AG04450 (cell line): ENCODE results near the gene RAPGEF5. TPM values are rescaled to one million over a fixed set of nuclear protein-coding genes. Genes with fewer than 3 reads are reported as not detected.

Source experiments
- CTCF ChIA-PET: fragments of 300-600, 350-600 bp; formaldehyde crosslinking; extraction: SDS; loops from one replicate; lab custom pipeline; 2022; ENCODE audit warnings: antibody characterized with exemption, inconsistent platforms; lab: Charles Lee
- POLR2A ChIA-PET: fragments of 350-600 bp; formaldehyde crosslinking; extraction: SDS; loops from one replicate; lab custom pipeline; 2021; ENCODE audit warnings: antibody characterized with exemption, inconsistent platforms; lab: Yijun Ruan, JAX
- DNase-seq: peaks from one replicate; pipeline ENCODE4 v3.0.0-alpha.2; 2011; ENCODE audit warnings: low read depth, low spot score
- H3K27ac ChIP-seq: one replicate; pipeline ENCODE4 v1.5.1; 2012; ENCODE audit warnings: low read depth, low read length, control low read depth
- H3K27me3 ChIP-seq: one replicate; pipeline ENCODE4 v1.6.0; 2012; ENCODE audit warnings: low read length; ENCODE audit not compliant: control insufficient read depth, insufficient read depth
- H3K4me3 ChIP-seq: 2 replicates; pipeline ENCODE4 v1.5.1; 2011; ENCODE audit warnings: mild to moderate bottlenecking, low read depth, low read length, control low read depth
- H3K9me3 ChIP-seq: 2 replicates; pipeline ENCODE4 v1.5.1; 2012; ENCODE audit warnings: low read length; ENCODE audit not compliant: control insufficient read depth, insufficient read depth
- CTCF ChIP-seq: IDR thresholded peaks from 2 replicates; pipeline ENCODE4 v1.5.1; 2011; ENCODE audit warnings: low read depth, low read length, control low read depth, inconsistent platforms
- polyA plus RNA-seq: library from polyadenylated mRNA; depleted of rRNA; stranded (reverse); fragments of >200 nt; gene quantifications from 2 replicates; pipeline ENCODE4 v1.2.3, GENCODE V29; 2011

RAPGEF5 gene
- polyA plus RNA-seq, 1 experiment, result 0.16 TPM

GRCh38 chr7:22251281-22251680 is 105.7 kb downstream of the RAPGEF5 start:
- H3K27ac ChIP-seq, result no peak overlapping the region
- no peaks in the 10 kb centered on the region for H3K27me3 ChIP-seq
- POLR2A ChIA-PET, result no interaction called here
- TF ChIP-seq CTCF, result no peak
- CTCF ChIA-PET, result no interaction called here
- no peak overlapping the region for H3K4me3 ChIP-seq
- H3K9me3 ChIP-seq, result no peaks in the 10 kb centered on the region
- DNase-seq, result no peak

- Histone ChIP-seq H3K27me3 (no peaks in the 10 kb centered on the region), H3K4me3 (no peak overlapping the region), H3K9me3 (no peaks in the 10 kb centered on the region), H3K27ac (no peak overlapping the region)
- CTCF ChIA-PET, result interaction anchor here (1.0 kb wide), 1 partner anchor 140 kb away, joined by 4 read pairs; no protein-coding TSS in a partner anchor
- TF ChIP-seq CTCF, result no peak
- DNase-seq, result no peak
- POLR2A ChIA-PET, result no interaction called here
Measured at GRCh38 chr7:22250390-22250789, 106.6 kb downstream of the RAPGEF5 start.

GRCh38 chr7:22248111-22248809 is 108.7 kb downstream of the RAPGEF5 start:
- no peak overlapping the region for H3K4me3 ChIP-seq
- H3K9me3 ChIP-seq, result no peaks in the 10 kb centered on the region
- ChIA-PET POLR2A (interaction anchor here (1.5 kb wide), 1 partner anchor 9 kb away, joined by 6 read pairs; no protein-coding TSS in a partner anchor), CTCF (interaction anchor here (1.0 kb wide), 1 partner anchor 139 kb away, joined by 4 read pairs; no protein-coding TSS in a partner anchor)
- DNase-seq, result peak; percentile 15
- no peak overlapping the region for H3K27ac ChIP-seq
- TF ChIP-seq CTCF, result no peak
- H3K27me3 ChIP-seq, result no peaks in the 10 kb centered on the region

GRCh38 chr7:22241805-22242390 is 115.1 kb downstream of the RAPGEF5 start:
- CTCF ChIA-PET, result no interaction called here
- POLR2A ChIA-PET, result no interaction called here
- Histone ChIP-seq H3K4me3 (no peak overlapping the region), H3K27me3 (no peaks in the 10 kb centered on the region), H3K9me3 (no peaks in the 10 kb centered on the region), H3K27ac (no peak overlapping the region)
- no peak for DNase-seq
- no peak for TF ChIP-seq CTCF

- no peak overlapping the region for H3K27ac ChIP-seq
- H3K4me3 ChIP-seq, result no peak overlapping the region
- no peak for TF ChIP-seq CTCF
- no peak for DNase-seq
- CTCF ChIA-PET, result interaction anchor here (0.7 kb wide), 1 partner anchor 131 kb away, joined by 3 read pairs; no protein-coding TSS in a partner anchor
- POLR2A ChIA-PET, result no interaction called here
- no peaks in the 10 kb centered on the region for H3K27me3 ChIP-seq
- no peaks in the 10 kb centered on the region for H3K9me3 ChIP-seq
Measured at GRCh38 chr7:22240904-22241571, 115.9 kb downstream of the RAPGEF5 start.
